Right lobe of liver (tissue), 6 donors: ENCODE measurements around the gene ST6GALNAC5. TPM values are rescaled to one million over a fixed set of nuclear protein-coding genes. Genes with fewer than 3 reads are reported as not detected.

Experiments
- ATAC-seq, 4 donors: fragments of 200-7000 bp; cut with Tn5 transposase; one replicate each; pipeline ENCODE4 v1.9.1; 2020; ENCODE audit warnings: mild to moderate bottlenecking in 4 of 4, moderate library complexity in 4 of 4
- DNase-seq, 3 donors: peaks; one replicate each; pipeline ENCODE4 v3.0.0-alpha.2; 2020
- H3K27ac ChIP-seq, 3 donors: fragments of 200-600 bp; one replicate each; pipeline ENCODE4 v1.8.0; 2022
- H3K27me3 ChIP-seq, 2 donors: fragments of 200-600 bp; one replicate each; pipeline ENCODE4 v1.8.0; 2022
- H3K36me3 ChIP-seq, 4 donors: fragments of 200-600 bp; sonication (generic) in 1 of 4; one replicate each; pipeline versions ENCODE4 v1.5.1 to v1.8.0; 2017 to 2022; ENCODE audit warnings: control low read depth in 1 of 4
- H3K4me1 ChIP-seq, 4 donors: fragments of 200-600 bp; sonication (generic) in 1 of 4; one replicate each; pipeline versions ENCODE4 v1.5.1 to v1.8.0; 2017 to 2022; ENCODE audit warnings: control low read depth in 1 of 4
- H3K4me3 ChIP-seq, 3 donors: fragments of 200-600 bp; one replicate each; pipeline ENCODE4 v1.8.0; 2022
- H3K9me3 ChIP-seq, 4 donors: fragments of 200-600 bp; sonication (generic) in 1 of 4; one replicate each; pipeline versions ENCODE4 v1.5.1 to v1.8.0; 2017 to 2022; ENCODE audit warnings: control low read depth in 1 of 4
- POLR2A ChIP-seq: fragments of 450-650 bp; IDR thresholded peaks from one replicate; pipeline ENCODE4 v1.6.1; 2017; ENCODE audit warnings: antibody characterized with exemption, mild to moderate bottlenecking
- WGBS: methylation state at CpG from one replicate; pipeline ENCODE4 v1.1.6; 2018; ENCODE audit warnings: low coverage, low lambda C conversion rate; ENCODE audit not compliant: insufficient coverage; ENCODE audit errors: missing lambda C conversion rate; 5-methylcytosine and 5-hydroxymethylcytosine counted together
- intact Hi-C, 2 donors: fragments of 100-400 bp; cut with DNase I; formaldehyde crosslinking; loops; one replicate each; pipeline versions ENCODE4 v1.11.2 to v1.14.1; 2022
- total RNA-seq, 6 experiments: library from RNA; depleted of rRNA in 2 of 6; stranded (reverse); fragments of >200 nt in 2 of 6; fragmentation: NEBNext Ultra II Directional in 3 of 6; extraction: Animal tissue kit (Norgen Biotek cat#: 25700) in 3 of 6; gene quantifications; one replicate each; pipeline versions ENCODE4 v1.1.0 to v1.2.4, GENCODE V29; 2016 to 2023
- TF ChIP-seq, protein P1 (sequence below), 4 donors: fragments of 200-600 bp in 3 of 4; fragments of 450-650 bp in 1 of 4; IDR thresholded peaks; one replicate each; pipeline versions ENCODE4 v1.5.1 to v1.8.0; 2016 to 2022; ENCODE audit warnings: antibody characterized with exemption in 4 of 4, mild to moderate bottlenecking in 2 of 4
- donor health status: DM: no; HTN: yes; CAD: no.
- donor health status: DM: no; HTN: no; CAD: no.
- donor health status: DM: no; HTN: no; CAD: no.
- donor health status: DM: no; HTN: yes; CAD: no.
- donor health status: DM: no; HTN: yes; CAD: no.

ST6GALNAC5 gene
- total RNA-seq, 6 experiments from 2014 or later = not detected

DNA sequence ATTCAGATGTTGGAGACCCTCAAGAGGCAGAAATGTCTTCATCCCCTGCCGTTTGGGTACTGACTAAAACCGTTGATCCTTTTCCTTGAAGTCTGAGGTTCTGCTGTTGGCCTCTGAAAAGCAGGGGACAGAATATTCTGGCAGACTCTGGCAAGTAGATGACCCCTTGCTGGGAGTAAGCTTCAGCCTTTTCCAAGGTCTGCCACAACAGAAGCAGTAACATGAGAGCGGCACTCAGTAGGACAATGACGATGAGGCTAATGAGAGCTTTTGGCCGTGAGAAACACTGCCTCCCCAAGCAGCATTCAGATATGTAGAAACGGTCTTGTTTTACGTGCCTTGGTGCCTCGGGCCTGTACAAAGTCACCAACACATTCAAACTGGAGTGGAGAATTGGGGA, 143.7 kb downstream of the ST6GALNAC5 start:
- no peak for TF ChIP-seq POLR2A
- TF ChIP-seq, protein P1, sequence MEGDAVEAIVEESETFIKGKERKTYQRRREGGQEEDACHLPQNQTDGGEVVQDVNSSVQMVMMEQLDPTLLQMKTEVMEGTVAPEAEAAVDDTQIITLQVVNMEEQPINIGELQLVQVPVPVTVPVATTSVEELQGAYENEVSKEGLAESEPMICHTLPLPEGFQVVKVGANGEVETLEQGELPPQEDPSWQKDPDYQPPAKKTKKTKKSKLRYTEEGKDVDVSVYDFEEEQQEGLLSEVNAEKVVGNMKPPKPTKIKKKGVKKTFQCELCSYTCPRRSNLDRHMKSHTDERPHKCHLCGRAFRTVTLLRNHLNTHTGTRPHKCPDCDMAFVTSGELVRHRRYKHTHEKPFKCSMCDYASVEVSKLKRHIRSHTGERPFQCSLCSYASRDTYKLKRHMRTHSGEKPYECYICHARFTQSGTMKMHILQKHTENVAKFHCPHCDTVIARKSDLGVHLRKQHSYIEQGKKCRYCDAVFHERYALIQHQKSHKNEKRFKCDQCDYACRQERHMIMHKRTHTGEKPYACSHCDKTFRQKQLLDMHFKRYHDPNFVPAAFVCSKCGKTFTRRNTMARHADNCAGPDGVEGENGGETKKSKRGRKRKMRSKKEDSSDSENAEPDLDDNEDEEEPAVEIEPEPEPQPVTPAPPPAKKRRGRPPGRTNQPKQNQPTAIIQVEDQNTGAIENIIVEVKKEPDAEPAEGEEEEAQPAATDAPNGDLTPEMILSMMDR (IDR thresholded peaks at IDR 0.05) = no peak
- no peaks in the 10 kb centered on the region for H3K9me3 ChIP-seq
- DNase-seq (no peak), ATAC-seq (no peak)
- no peak overlapping the region for H3K4me3 ChIP-seq
- H3K27ac ChIP-seq = no peak overlapping the region
- 29% methylated on average over 5 of the region's 8 CpGs for WGBS
- no peaks in the 10 kb centered on the region for H3K4me1 ChIP-seq
- H3K27me3 ChIP-seq = no peaks in the 10 kb centered on the region
- H3K36me3 ChIP-seq = no peaks in the 10 kb centered on the region
- intact Hi-C loops = no loop called here

GRCh38 chr1:77012066-77012465, 144.8 kb downstream of the ST6GALNAC5 start:
- Histone ChIP-seq H3K27me3 (no peaks in the 10 kb centered on the region), H3K4me1 (no peaks in the 10 kb centered on the region), H3K36me3 (no peaks in the 10 kb centered on the region), H3K4me3 (no peak overlapping the region), H3K27ac (no peak overlapping the region), H3K9me3 (no peaks in the 10 kb centered on the region)
- 40% methylated on average over 1 of the region's 1 CpG for WGBS
- intact Hi-C loops = no loop called here
- ATAC-seq = no peak
- TF ChIP-seq POLR2A = no peak
- TF ChIP-seq, protein P1 (IDR thresholded peaks at IDR 0.05) = no peak
- no peak for DNase-seq

DNA sequence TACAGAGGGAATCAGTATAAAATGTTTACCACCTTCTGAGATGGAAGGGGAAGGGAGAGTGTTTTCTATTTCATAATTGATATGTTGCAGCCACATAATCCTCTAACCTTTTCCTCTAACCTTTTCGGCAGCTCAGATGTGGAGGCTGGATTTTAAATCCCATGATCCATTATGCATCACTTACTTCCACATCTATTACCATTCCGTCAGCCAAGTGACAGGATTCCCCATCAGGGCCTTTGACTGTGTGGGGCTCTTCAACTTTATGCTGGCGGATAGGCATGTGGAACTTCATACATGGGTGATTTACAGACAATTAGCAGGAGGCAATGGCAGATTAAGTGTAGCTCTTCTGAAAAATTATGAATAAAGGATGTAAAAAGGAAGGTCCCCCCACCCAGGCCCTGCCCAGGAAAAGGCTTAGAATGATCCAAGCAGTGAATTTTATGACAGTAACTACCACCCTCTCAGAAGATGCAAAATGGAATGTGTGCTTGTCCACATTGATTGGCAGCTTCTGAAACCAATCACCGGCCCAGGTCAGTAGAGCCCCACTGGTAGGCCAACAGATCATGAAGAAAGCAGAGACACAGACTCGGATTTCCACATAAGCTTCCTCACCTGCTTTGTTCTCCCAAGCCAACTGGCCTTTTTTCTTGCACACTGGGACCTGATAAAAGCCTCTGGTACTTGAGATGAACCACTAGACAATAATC, 147.0 kb downstream of the ST6GALNAC5 start:
- Histone ChIP-seq H3K4me3 (no peak overlapping the region), H3K4me1 (no peaks in the 10 kb centered on the region), H3K36me3 (no peaks in the 10 kb centered on the region), H3K27ac (no peak overlapping the region), H3K27me3 (no peaks in the 10 kb centered on the region), H3K9me3 (no peaks in the 10 kb centered on the region)
- no peak for TF ChIP-seq POLR2A
- TF ChIP-seq, protein P1 (IDR thresholded peaks at IDR 0.05) = no peak
- intact Hi-C loops = no loop called here
- 46% methylated on average over 4 of the region's 5 CpGs for WGBS
- DNase-seq (no peak), ATAC-seq (no peak)

- ATAC-seq (no peak), DNase-seq (no peak)
- intact Hi-C loops = no loop called here
- no peak overlapping the region for H3K4me3 ChIP-seq
- no peaks in the 10 kb centered on the region for H3K36me3 ChIP-seq
- H3K27me3 ChIP-seq = no peaks in the 10 kb centered on the region
- H3K4me1 ChIP-seq = no peaks in the 10 kb centered on the region
- WGBS = 58% methylated on average over 2 of the region's 2 CpGs
- H3K9me3 ChIP-seq = no peaks in the 10 kb centered on the region
- TF ChIP-seq, protein P1 (IDR thresholded peaks at IDR 0.05) = no peak
- no peak for TF ChIP-seq POLR2A
- H3K27ac ChIP-seq = no peak overlapping the region
These were observed 148.6 kb downstream of the ST6GALNAC5 start for GRCh38 chr1:77015748-77016341.
